Loucy (cell line): ENCODE data around the gene HS3ST3A1.

Experiments used
- H2AFZ ChIP-seq: fragments of 200-600 bp; sonication (generic); 2 replicates; pipeline ENCODE4 v1.6.0; 2016; ENCODE audit warnings: antibody characterized with exemption, mild to moderate bottlenecking, low read length, moderate library complexity
- H3F3A ChIP-seq: fragments of 200-600 bp; 2 replicates; pipeline ENCODE4 v1.6.0; 2016; ENCODE audit warnings: antibody characterized with exemption, low read depth, mild to moderate bottlenecking
- H3K27me3 ChIP-seq: fragments of 200-600 bp; sonication (generic); 2 replicates; pipeline ENCODE4 v1.6.1; 2014; ENCODE audit warnings: low read length, mild to moderate bottlenecking; ENCODE audit not compliant: insufficient read depth, poor library complexity, severe bottlenecking
- H3K36me3 ChIP-seq: fragments of 200-600 bp; sonication (generic); 2 replicates; pipeline ENCODE4 v1.6.1; 2016; ENCODE audit warnings: low read length; ENCODE audit not compliant: insufficient read depth
- H3K4me1 ChIP-seq: fragments of 200-600 bp; sonication (generic); 2 replicates; pipeline ENCODE4 v1.5.1; 2014; ENCODE audit warnings: low read length, mild to moderate bottlenecking; ENCODE audit not compliant: insufficient read depth, poor library complexity, severe bottlenecking
- H3K4me2 ChIP-seq: fragments of 200-600 bp; sonication (generic); 2 replicates; pipeline ENCODE4 v1.6.0; 2014; ENCODE audit warnings: antibody characterized with exemption, low read length, low read depth, mild to moderate bottlenecking; ENCODE audit not compliant: poor library complexity, severe bottlenecking
- H3K4me3 ChIP-seq: fragments of 200-600 bp; sonication (generic); 2 replicates; pipeline ENCODE4 v1.5.1; 2014; ENCODE audit warnings: low read length, mild to moderate bottlenecking, mixed read lengths; ENCODE audit not compliant: poor library complexity, severe bottlenecking
- H3K79me2 ChIP-seq: fragments of 200-600 bp; sonication (generic); 2 replicates; pipeline ENCODE4 v1.6.1; 2014; ENCODE audit warnings: low read length; ENCODE audit not compliant: insufficient read depth
- H3K9ac ChIP-seq: fragments of 200-600 bp; sonication (generic); 2 replicates; pipeline ENCODE4 v1.6.0; 2014; ENCODE audit warnings: mild to moderate bottlenecking, low read depth, low read length, moderate library complexity; ENCODE audit not compliant: poor library complexity, severe bottlenecking
- H3K9me2 ChIP-seq: fragments of 200-600 bp; sonication (generic); replicated peaks from 2 replicates; pipeline ENCODE4 v1.6.1; 2016; ENCODE audit warnings: low read depth, low read length, mixed read lengths
- H3K9me3 ChIP-seq: fragments of 200-600 bp; sonication (generic); 2 replicates; pipeline ENCODE4 v1.6.1; 2014; ENCODE audit warnings: mild to moderate bottlenecking, antibody characterized with exemption, low read length, low read depth; ENCODE audit not compliant: insufficient read depth
- H4K20me1 ChIP-seq: fragments of 200-600 bp; sonication (generic); 2 replicates; pipeline ENCODE4 v1.6.0; 2014; ENCODE audit warnings: antibody characterized with exemption, low read length, mild to moderate bottlenecking; ENCODE audit not compliant: insufficient read depth, poor library complexity, severe bottlenecking
- EZH2phosphoT487 ChIP-seq: fragments of 200-600 bp; IDR thresholded peaks from 2 replicates; pipeline ENCODE4 v1.6.1; 2018; ENCODE audit warnings: antibody characterized with exemption, mild to moderate bottlenecking, moderate library complexity, borderline replicate concordance
- TF ChIP-seq, protein P1 (sequence below): fragments of 200-600 bp; sonication (generic); conservative IDR thresholded peaks from 2 replicates; pipeline ENCODE4 v1.5.1; 2014; ENCODE audit warnings: mild to moderate bottlenecking, antibody characterized with exemption, low read length

Gene HS3ST3A1

DNA sequence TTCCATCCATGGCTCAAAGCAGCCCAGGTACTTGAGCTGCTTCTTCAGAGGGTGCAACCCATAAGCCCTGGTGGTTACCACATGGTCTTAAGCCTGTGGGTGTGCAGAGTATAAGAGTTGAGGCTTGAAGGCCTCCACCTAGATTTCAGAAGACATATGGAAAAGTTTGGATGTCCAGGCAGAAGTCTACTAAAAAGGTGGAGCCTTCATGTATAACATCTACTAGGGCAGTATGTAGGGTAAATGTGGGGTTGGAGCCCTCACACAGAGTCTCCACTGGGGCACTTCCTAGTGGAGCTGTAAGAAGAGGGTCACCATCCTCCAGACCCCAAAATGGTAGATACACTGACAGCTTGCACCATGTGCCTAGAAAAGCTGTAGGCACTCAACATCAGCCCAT, 120.9 kb downstream of the HS3ST3A1 start:
- Histone ChIP-seq H3K36me3 (no peaks in the 10 kb centered on the region), H3K27me3 (no peaks in the 10 kb centered on the region), H3K4me2 (no peak overlapping the region), H4K20me1 (no peaks in the 10 kb centered on the region), H3K9me2 (no peaks in the 10 kb centered on the region), H3K79me2 (no peaks in the 10 kb centered on the region), H2AFZ (no peak overlapping the region), H3F3A (no peaks in the 10 kb centered on the region), H3K9ac (no peak overlapping the region), H3K4me3 (no peak overlapping the region), H3K9me3 (peaks cover 3% of the 10 kb centered on the region; the same call in 1 of the 2 replicates), H3K4me1 (no peaks in the 10 kb centered on the region)
- TF ChIP-seq, protein P1, sequence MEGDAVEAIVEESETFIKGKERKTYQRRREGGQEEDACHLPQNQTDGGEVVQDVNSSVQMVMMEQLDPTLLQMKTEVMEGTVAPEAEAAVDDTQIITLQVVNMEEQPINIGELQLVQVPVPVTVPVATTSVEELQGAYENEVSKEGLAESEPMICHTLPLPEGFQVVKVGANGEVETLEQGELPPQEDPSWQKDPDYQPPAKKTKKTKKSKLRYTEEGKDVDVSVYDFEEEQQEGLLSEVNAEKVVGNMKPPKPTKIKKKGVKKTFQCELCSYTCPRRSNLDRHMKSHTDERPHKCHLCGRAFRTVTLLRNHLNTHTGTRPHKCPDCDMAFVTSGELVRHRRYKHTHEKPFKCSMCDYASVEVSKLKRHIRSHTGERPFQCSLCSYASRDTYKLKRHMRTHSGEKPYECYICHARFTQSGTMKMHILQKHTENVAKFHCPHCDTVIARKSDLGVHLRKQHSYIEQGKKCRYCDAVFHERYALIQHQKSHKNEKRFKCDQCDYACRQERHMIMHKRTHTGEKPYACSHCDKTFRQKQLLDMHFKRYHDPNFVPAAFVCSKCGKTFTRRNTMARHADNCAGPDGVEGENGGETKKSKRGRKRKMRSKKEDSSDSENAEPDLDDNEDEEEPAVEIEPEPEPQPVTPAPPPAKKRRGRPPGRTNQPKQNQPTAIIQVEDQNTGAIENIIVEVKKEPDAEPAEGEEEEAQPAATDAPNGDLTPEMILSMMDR, result no peak
- TF ChIP-seq EZH2phosphoT487, result no peak

DNA sequence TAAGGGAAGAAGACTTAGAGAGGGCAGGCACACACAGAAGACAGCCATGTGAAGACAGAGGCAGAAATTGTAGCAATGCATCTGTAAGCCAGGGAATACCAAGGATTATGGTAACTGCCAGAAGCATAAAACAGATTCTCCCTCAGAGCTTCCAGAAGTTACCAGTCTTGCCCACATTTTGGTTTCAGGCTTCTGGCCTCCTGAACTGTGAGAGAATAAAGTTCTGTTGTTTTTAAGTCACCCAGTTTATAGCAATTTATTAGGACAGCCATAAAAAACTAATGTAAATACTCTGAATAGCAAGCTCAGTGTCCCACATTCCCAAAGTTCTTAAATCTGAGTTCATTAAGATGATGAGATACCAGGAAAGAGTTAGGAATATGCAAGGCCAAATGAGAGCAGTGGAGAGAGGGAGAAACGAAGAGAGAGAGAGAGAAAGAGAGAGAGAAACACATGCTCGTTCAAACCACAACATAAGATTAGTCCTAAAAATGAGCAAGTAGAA, 123.4 kb downstream of the HS3ST3A1 start:
- H3K9me3 ChIP-seq, result peaks cover 3% of the 10 kb centered on the region; the same call in 1 of the 2 replicates
- H3K27me3 ChIP-seq, result no peaks in the 10 kb centered on the region
- no peaks in the 10 kb centered on the region for H3K79me2 ChIP-seq
- TF ChIP-seq EZH2phosphoT487, result no peak
- TF ChIP-seq, protein P1, result no peak
- no peak overlapping the region for H3K4me2 ChIP-seq
- no peak overlapping the region for H3K4me3 ChIP-seq
- H3F3A ChIP-seq, result no peaks in the 10 kb centered on the region
- no peaks in the 10 kb centered on the region for H4K20me1 ChIP-seq
- H3K9me2 ChIP-seq, result no peaks in the 10 kb centered on the region
- H3K9ac ChIP-seq, result no peak overlapping the region
- H3K36me3 ChIP-seq, result no peaks in the 10 kb centered on the region
- H3K4me1 ChIP-seq, result no peaks in the 10 kb centered on the region
- no peak overlapping the region for H2AFZ ChIP-seq

DNA sequence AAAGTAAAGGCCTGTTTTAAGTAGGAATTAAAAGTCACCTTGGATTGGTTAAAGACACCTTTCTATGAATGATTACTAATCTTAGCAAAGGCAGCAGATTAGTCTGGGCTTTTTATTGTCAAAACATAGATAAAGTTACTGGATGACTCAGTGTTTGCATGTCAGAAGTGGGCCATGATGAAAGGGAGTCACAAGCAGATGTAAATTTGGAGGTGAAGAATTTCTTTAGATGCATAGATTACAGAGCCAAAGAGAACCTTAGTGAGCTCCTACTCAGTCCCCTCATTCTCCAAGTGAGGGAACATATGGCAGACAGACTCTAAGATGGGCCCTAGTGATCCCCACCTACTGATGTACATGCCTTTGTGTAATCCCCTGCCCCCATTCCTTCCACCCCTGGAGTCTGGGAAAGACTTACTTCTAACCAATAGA, 124.5 kb downstream of the HS3ST3A1 start:
- peaks cover 3% of the 10 kb centered on the region; the same call in 1 of the 2 replicates for H3K9me3 ChIP-seq
- no peaks in the 10 kb centered on the region for H3K79me2 ChIP-seq
- H3K4me3 ChIP-seq, result no peak overlapping the region
- no peak overlapping the region for H3K4me2 ChIP-seq
- no peaks in the 10 kb centered on the region for H3K27me3 ChIP-seq
- no peaks in the 10 kb centered on the region for H3K36me3 ChIP-seq
- no peak overlapping the region for H2AFZ ChIP-seq
- no peaks in the 10 kb centered on the region for H3K4me1 ChIP-seq
- H3F3A ChIP-seq, result no peaks in the 10 kb centered on the region
- no peaks in the 10 kb centered on the region for H3K9me2 ChIP-seq
- TF ChIP-seq, protein P1, result no peak
- TF ChIP-seq EZH2phosphoT487, result no peak
- no peak overlapping the region for H3K9ac ChIP-seq
- no peaks in the 10 kb centered on the region for H4K20me1 ChIP-seq
